Fibroblast of skin of left quadriceps (primary cell): ENCODE data around the gene PHAX.
"Not testable (repeated sequence)": the region's sequence is repeated elsewhere in the genome, so short reads cannot be mapped to it uniquely, and the experiment has no call there.

Source experiments
- DNase-seq, 2 experiments: peaks; one replicate each; pipeline ENCODE4 v3.0.0-alpha.2; 2013; ENCODE audit warnings: low read depth in 2 of 2

Gene PHAX, protein sequence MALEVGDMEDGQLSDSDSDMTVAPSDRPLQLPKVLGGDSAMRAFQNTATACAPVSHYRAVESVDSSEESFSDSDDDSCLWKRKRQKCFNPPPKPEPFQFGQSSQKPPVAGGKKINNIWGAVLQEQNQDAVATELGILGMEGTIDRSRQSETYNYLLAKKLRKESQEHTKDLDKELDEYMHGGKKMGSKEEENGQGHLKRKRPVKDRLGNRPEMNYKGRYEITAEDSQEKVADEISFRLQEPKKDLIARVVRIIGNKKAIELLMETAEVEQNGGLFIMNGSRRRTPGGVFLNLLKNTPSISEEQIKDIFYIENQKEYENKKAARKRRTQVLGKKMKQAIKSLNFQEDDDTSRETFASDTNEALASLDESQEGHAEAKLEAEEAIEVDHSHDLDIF

DNA sequence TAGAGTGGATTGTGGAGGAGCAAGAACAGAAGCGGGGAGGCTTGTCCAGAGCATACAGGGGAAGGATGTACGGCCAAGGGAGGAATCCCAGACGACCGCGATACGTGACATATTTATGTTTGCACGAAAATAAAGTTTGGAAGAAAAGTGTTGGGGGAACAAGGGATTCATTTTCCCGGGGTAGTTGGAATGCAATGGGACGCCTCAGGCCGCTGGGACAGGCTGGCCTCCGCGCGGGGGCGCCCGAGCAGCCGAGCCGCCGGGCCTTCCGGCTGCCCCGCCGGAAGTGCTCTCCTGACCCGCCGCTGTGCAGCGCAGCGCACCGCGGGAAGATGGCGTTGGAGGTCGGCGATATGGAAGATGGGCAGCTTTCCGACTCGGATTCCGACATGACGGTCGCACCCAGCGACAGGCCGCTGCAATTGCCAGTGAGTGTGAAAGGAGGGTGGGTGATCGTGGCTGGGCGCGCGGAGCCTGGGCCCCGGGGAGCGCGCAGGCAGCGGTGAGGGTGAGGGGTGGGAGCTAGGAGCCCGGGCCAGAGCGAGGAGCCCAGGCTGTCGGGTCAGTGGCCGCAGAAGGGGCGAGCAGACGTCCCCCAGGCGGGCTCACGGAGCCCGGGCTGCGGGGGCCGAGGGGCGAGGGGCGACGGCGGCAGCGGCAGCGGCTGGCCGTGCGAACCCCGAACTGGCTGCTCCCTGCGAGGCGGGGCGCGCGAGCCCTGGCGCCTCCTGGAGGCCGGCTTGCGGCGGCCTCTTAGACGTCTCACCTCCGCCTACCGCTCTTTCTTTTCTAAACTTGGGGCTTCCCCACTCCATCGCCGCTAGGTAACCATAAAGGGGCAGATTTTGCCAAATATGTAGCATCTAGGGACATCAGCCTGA lies at the start of gene PHAX:
Gene PHAX, plus strand, starts transcription at position 317 of the 881 bp plus-strand sequence. Its CDS starts 16 bp downstream, at position 333.
- DNase-seq: peak; percentile 49 to 54

DNA sequence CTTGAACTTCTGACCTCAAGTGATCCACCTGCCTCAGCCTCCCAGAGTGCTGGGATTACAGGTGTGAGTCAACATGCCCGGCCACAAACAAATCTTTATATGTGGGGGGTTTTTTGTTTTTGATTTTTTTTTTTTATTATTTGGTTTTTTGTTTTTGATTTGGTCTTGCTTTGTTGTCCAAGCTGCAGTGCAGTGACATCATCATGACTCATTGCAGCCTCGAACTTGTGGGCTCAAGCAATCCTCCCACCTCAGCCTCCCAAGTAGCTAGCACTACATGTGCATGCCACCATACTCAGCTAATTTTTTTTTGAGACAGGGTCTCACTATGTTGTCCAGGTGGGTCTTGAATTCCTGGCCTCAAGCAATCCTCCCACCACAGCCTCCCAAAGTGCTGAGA lies 48.1 kb upstream of the PHAX start:
- no peak for DNase-seq

GRCh38 chr5:126555101-126555500 lies 45.6 kb upstream of the PHAX start:
- DNase-seq: not testable (repeated sequence)

DNA sequence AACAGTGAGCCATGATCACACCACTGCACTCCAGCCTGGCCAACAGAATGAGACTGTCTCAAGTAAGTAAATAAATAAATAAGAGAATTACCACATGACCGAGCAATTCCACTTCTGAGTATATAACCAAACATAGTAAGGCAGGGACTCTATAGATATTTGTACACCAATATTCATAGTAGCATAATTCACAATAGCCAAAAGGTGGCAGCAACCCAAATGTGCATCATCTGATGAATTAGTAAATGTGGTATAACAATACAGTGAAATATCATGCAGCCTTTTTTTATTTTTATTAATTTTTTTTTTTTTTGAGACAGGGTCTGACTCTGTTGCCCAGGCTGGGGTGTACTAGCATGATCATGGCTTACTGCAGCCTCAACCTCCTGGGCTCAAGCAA lies 38.8 kb upstream of the PHAX start:
- DNase-seq: no peak

DNA sequence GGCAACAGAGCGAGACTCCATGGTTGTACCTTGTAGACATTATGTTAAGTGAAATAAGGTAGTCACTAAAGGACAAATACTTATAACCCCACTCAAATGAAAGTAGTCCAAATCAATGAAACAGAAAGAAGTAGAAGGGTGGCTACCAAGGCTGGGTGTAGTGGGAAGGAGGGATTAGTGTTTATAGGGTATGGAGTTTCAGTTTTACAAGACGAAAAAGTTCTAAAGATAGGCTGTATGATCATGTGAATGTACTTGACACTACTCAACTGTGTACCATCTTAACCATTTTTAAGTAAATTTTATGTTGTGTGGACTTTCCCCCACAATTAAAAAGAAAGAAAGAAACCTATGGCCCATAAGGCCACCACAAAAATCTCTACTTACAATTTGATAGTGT lies 37.9 kb upstream of the PHAX start:
- no peak for DNase-seq

DNA sequence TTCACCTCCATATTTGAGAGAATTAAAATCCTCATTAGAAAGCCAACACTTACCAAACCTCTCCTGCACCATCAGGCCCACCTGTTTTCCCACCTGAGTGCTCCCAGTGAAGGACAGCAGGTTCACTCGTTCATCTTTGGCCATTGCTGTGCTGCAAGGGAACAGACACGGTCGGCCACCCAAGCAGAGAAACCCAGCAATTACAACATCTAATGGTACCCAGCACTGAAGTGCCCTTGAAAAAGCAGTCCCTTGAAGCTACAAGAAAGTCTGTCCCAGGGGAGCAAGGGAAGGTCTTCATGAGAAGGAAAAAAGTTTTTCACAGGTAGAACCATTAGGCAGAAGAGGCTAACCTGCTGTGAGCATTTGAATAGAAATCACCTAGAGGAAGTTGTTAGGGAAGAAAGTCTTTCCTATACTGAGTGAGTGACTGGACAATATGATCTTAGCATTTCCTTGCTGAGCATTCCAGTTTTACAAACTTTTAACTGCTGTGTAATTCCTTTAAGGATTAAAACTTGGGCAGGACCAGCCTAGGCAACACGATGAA lies 32.5 kb upstream of the PHAX start:
- no peak for DNase-seq

- DNase-seq: no peak
These were observed 25.1 kb upstream of the PHAX start for GRCh38 chr5:126575644-126576043.

- no peak for DNase-seq
These were observed 23.8 kb upstream of the PHAX start for GRCh38 chr5:126576974-126577373.

- DNase-seq: no peak
These were observed 23.3 kb upstream of the PHAX start for GRCh38 chr5:126577415-126577814.

GRCh38 chr5:126579716-126580115 lies 21.0 kb upstream of the PHAX start:
- DNase-seq: no peak

DNA sequence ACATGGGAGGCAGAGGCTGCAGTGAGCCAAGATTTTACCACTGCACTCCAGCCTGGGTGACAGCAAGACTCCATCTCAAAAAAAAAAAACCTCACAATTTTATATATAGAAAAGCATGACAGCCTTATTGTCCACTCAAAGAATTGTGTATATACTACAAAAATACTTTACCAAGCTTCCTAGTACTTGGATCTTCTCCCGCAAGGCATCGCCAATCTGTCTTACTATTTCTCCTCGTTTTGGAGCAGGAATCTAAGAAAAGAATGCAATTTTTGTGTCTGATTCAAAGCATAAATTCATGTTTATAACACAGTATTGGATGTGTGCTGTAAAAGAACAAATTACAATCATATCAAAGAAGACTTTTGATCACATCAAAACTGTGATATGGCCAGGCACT lies 17.0 kb upstream of the PHAX start:
- DNase-seq: no peak

GRCh38 chr5:126587551-126588390 lies 13.0 kb upstream of the PHAX start:
- no peak for DNase-seq

DNA sequence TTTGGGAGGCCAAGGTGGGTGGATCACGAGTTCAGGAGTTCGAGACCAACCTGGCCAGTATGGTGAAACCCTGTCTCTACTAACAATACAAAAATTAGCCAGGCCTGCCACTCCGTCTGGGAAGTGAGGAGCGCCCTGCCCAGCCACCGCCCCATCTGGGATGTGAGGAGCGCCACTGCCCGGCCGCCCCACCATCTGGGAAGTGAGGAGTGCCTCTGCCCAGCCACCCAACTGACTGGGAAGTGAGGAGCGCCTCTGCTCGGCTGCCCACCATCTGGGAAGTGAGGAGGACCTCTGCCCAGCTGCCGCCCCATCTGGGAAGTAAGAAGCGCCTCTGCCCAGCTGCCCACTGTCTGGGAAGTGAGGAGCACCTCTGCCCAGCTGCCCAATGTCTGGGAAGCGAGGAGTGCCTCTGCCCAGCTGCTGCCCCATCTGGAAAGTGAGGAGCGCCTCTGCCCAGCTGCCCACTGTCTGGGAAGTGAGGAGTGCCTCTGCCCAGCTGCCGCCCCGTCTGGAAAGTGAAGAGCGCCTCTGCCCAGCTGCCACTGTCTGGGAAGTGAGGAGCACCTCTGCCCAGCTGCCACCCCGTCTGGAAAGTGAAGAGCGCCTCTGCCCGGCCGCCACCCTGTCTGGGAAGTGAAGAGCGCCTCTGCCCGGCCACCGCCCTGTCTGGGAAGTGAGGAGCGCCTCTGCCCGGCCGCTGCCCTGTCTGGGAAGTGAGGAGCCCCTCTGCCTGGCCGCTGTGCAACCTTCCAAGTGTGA lies 11.0 kb upstream of the PHAX start:
- no peak for DNase-seq

- no peak for DNase-seq
These were observed 9.2 kb upstream of the PHAX start for GRCh38 chr5:126591549-126591948.

- peak; percentile 86 for DNase-seq
These were observed 5.8 kb upstream of the PHAX start, which contains the start of gene ALDH7A1 for GRCh38 chr5:126594748-126595485. TSS of gene ALDH7A1 (minus strand) at chr5:126595219. CDS start at chr5:126595198, 21 bp downstream.

DNA sequence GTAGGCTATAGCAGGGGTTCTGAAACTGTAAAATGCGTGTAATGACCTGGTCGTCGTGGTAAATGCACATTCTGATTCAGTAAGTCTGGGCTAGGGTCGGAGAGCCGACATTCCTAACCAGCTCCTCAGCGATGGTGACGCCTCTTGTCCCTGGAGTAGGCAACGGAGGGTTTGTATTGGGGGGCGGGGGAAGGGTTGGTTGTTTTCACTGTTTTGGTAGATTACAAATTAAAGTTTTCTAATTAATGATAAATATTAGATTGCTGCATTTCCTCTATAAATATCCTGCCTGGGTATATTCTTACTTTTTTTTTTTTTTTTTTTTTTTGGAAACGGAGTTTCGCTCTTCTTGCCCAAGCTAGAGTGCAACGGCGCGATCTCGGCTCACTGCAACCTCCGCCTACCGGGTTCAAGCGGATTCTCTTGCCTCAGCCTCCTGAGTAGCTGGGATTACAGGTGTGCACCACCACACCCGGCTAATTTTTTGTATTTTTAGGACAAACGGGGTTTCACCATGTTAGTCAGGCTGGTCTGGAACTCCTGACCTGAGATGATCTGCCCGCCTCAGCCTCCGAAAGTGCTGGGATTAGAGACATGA lies 5.2 kb upstream of the PHAX start:
- no peak for DNase-seq

- peak; percentile 24 to 25 for DNase-seq
These were observed 3.6 kb upstream of the PHAX start for GRCh38 chr5:126597156-126597555.

DNA sequence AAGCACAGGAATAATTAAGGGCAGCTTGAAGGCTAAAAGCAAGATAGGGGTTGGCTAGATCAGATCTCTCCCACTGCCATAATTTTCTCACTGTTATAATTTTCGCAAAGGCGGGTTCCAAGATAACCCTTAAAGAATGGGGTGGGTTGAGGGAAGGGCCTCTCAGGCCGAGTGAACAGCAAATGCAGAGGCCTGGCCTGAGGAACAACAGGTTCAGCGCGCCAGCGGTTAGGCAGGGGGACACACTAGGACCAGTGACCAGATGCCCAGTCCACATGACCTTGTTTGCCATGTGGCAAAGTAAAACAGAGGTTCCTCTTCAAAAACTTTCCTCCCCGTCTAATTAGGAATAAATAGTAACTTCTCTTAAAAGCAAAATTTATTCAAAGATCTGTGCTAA lies 1.2 kb upstream of the PHAX start:
- DNase-seq: no peak

DNA sequence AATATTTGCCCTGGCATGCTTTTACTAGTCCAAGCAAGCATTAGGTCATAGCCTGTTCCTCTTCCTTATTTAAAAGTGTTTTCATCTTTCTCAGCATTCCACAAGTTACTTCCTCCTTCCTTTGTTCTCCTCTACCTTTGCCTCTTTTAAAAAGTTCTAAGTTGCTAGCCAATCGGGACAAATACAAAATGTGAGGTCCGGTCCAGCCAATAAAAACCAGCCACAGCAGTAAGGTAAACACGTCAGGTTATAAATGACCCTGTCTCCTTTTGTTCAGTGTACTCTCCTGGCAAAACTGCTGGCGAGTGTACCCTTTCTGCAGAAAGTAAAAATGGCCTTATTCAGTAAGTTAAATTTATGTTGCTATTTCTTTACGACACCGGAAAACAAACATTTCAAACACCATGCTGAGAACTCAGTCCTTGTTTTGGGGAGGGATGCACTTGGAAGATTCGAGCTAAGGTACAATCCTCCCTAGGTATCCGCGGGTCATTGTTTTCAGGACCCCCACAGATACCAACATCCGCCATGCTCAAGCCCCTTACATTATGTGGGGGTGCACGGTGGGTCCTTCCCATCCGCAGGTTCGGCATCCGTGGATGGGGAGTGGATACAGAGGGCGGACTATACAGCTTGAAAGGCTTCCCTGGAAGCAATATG lies 646 bp upstream of the PHAX start:
- not testable (repeated sequence) for DNase-seq
